Measurements from ENCODE around the gene AKAP13. TPM values are rescaled to one million over a fixed set of nuclear protein-coding genes. Genes with fewer than 3 reads are reported as not detected.

Gene AKAP13
- total and polyA plus RNA-seq, 2 of the 8 experiments (the other 6 are each of a cell fraction or from before 2014, with no cell fraction given), result 14.0 to 46.2 TPM

- H3K18ac ChIP-seq (ENCODE audit: extremely low read depth, low read length), result no peak overlapping the region
- ChIA-PET CTCF (ENCODE audit: partially characterized antibody) (interaction anchor here (0.6 to 3.7 kb wide), 4 partner anchors 10 to 176 kb away, joined by 3 to 14 read pairs (median 4); no protein-coding TSS in a partner anchor), POLR2A (ENCODE audit: partially characterized antibody) (no interaction called here)
- peaks cover 0 to 6% (median 3%) of the 10 kb centered on the region in 4 experiments; a peak in 2 of 7 replicates for H3K4me1 ChIP-seq (replicated peaks in 1 of 4; ENCODE audit: control insufficient read depth in 3 of 4, insufficient read depth in 4 of 4, low read length in 3 of 4)
- H3K79me2 ChIP-seq (ENCODE audit: control insufficient read depth in 1 of 2, insufficient read depth in 2 of 2, low read length in 2 of 2), result no peaks in the 10 kb centered on the region
- no peak overlapping the region for H3K27ac ChIP-seq (ENCODE audit: low read depth, low read length)
- H4K8ac ChIP-seq (ENCODE audit: extremely low read depth, insufficient read depth, low read length), result no peak overlapping the region
- H3K36me3 ChIP-seq (ENCODE audit: control insufficient read depth in 2 of 4, insufficient read depth in 4 of 4, low read length in 3 of 4), result peaks cover 0 to 9% (median 3%) of the 10 kb centered on the region in 4 experiments; a peak in 3 of 8 replicates
- H4K5ac ChIP-seq (ENCODE audit: insufficient read length, low read depth, low read length), result no peak overlapping the region
- H2AFZ ChIP-seq (ENCODE audit: low read length), result no peak overlapping the region
- H3K9me3 ChIP-seq (ENCODE audit: insufficient read depth in 2 of 2, low read depth in 1 of 2, low read length in 1 of 2), result peaks cover 4 to 5% of the 10 kb centered on the region in 2 experiments; a peak in 3 of 4 replicates
- H3K56ac ChIP-seq (replicated peaks; ENCODE audit: insufficient read length, low read depth, low read length), result no peak overlapping the region
- 90% methylated on average over 7 of the region's 7 CpGs; no CpG with 5 or more reads in 1 of the 2 experiments for WGBS, 2 experiments (ENCODE audit: extremely low coverage in 1 of 2, insufficient coverage in 1 of 2, insufficient read length in 1 of 2, insufficient replicate concordance in 2 of 2, low coverage in 1 of 2, low lambda C conversion rate in 2 of 2, missing lambda C conversion rate in 1 of 2)
- no peak overlapping the region for H2BK12ac ChIP-seq (ENCODE audit: low read depth, low read length)
- H2BK20ac ChIP-seq (ENCODE audit: low read length), result no peak overlapping the region
- no peak overlapping the region for H2BK120ac ChIP-seq (replicated peaks; ENCODE audit: low read depth, low read length)
- peaks cover 0 to 1% of the 10 kb centered on the region in 2 experiments for H4K20me1 ChIP-seq (replicated peaks in 1 of 2; ENCODE audit: control insufficient read depth in 1 of 2, insufficient read depth in 2 of 2, low read length in 2 of 2)
- DNase-seq (ENCODE audit: low read depth in 1 of 2, low spot score in 2 of 2) (no peak), FAIRE-seq (no peak)
- no peak overlapping the region for H2BK5ac ChIP-seq (ENCODE audit: low read depth, low read length)
- no peaks in the 10 kb centered on the region for H3K23me2 ChIP-seq (ENCODE audit: low read depth, low read length)
- H3K23ac ChIP-seq (ENCODE audit: insufficient read length), result no peak overlapping the region
- no peak overlapping the region for H3K4ac ChIP-seq (replicated peaks; ENCODE audit: insufficient read length, low read depth, low read length)
- no peak overlapping the region for H3K14ac ChIP-seq (ENCODE audit: insufficient read length)
- H3K79me1 ChIP-seq (ENCODE audit: low read depth, low read length), result 0 out of 2 replicates have a peak, but pooled peaks cover 3% of the 10 kb centered on the region
- no peak overlapping the region for H4K91ac ChIP-seq (replicated peaks; ENCODE audit: insufficient read length, low read length)
- H3K9ac ChIP-seq (replicated peaks in 1 of 4; ENCODE audit: extremely low read depth in 1 of 4, low read depth in 3 of 4, low read length in 3 of 4), result no peak overlapping the region
- H3K27me3 ChIP-seq (replicated peaks in 1 of 4; ENCODE audit: control insufficient read depth in 3 of 4, extremely low read depth in 1 of 4, insufficient read depth in 3 of 4, low read length in 3 of 4), result no peaks in the 10 kb centered on the region
- no peak overlapping the region for H3K4me3 ChIP-seq (ENCODE audit: extremely low read depth in 1 of 4, insufficient read depth in 2 of 4, low read depth in 3 of 4, low read length in 4 of 4)
- H2AK5ac ChIP-seq (ENCODE audit: low read depth, low read length), result no peak overlapping the region
- no peak overlapping the region for H2BK15ac ChIP-seq (ENCODE audit: low read length)
- no peak overlapping the region for H3K4me2 ChIP-seq (ENCODE audit: insufficient read depth in 1 of 2, low read depth in 2 of 2, low read length in 2 of 2)
- TF ChIP-seq PHF8 (conservative IDR thresholded peaks at IDR 0.05; ENCODE audit: low read depth, low read length) (no peak), CTCF (IDR thresholded peaks at IDR 0.05; ENCODE audit: control extremely low read depth in 1 of 3, insufficient read depth in 1 of 3, low read depth in 1 of 3, low read length in 3 of 3) (no peak), FOSL1 (IDR thresholded peaks at IDR 0.05; ENCODE audit: insufficient read depth, low read depth, low read length) (no peak), RAD21 (IDR thresholded peaks at IDR 0.05 in 1 of 2, conservative IDR thresholded peaks at IDR 0.05 in 1 of 2; ENCODE audit: low read depth in 2 of 2, low read length in 2 of 2) (no peak), ATF2 (IDR thresholded peaks at IDR 0.05; ENCODE audit: low read length) (no peak), HDAC2 (IDR thresholded peaks at IDR 0.05; ENCODE audit: borderline replicate concordance in 1 of 2, low read depth in 2 of 2, low read length in 2 of 2) (no peak)
These were observed 174.6 kb downstream of the AKAP13 start for GRCh38 chr15:85554852-85555521.

Data from H1 (cell line).